WTC11 (cell line): ENCODE data around the gene SCUBE3. TPM values are rescaled to one million over a fixed set of nuclear protein-coding genes. Genes with fewer than 3 reads are reported as not detected.

Experiments
- ATAC-seq: fragments of 200-7000 bp; cut with Tn5 transposase; 2 replicates; pipeline ENCODE4 v1.10.0; 2021; ENCODE audit warnings: mild to moderate bottlenecking, moderate library complexity
- CTCF ChIA-PET: fragments of 300-600 bp; sonication (Branson Sonifier 250); formaldehyde crosslinking; loops from one replicate; lab custom pipeline; 2021; ENCODE audit warnings: antibody characterized with exemption; lab: Charles Lee
- POLR2A ChIA-PET: fragments of 350-600 bp; sonication (Branson Sonifier 250); formaldehyde crosslinking; loops from one replicate; lab custom pipeline; 2021; ENCODE audit warnings: antibody characterized with exemption; lab: Charles Lee
- DNase-seq: peaks from one replicate; pipeline ENCODE4 v3.0.0; 2021; ENCODE audit warnings: low spot score
- H3K27ac Mint-ChIP-seq: 2 replicates; pipeline ENCODE4 v1.8.0; 2021; ENCODE audit warnings: mixed read lengths
- H3K27me3 Mint-ChIP-seq: 2 replicates; pipeline ENCODE4 v1.8.0; 2021; ENCODE audit warnings: low read depth, mild to moderate bottlenecking, moderate library complexity, mixed read lengths
- H3K36me3 Mint-ChIP-seq: 2 replicates; pipeline ENCODE4 v1.8.0; 2021; ENCODE audit warnings: mixed read lengths
- H3K4me1 Mint-ChIP-seq: 2 replicates; pipeline ENCODE4 v1.8.0; 2022; ENCODE audit warnings: mixed read lengths
- H3K4me3 Mint-ChIP-seq: 2 replicates; pipeline ENCODE4 v1.8.0; 2021; ENCODE audit warnings: mild to moderate bottlenecking, moderate library complexity, mixed read lengths
- H3K9me3 Mint-ChIP-seq: 2 replicates; pipeline ENCODE4 v1.8.0; 2021; ENCODE audit warnings: mixed read lengths
- CBFB ChIP-seq: sonication (generic); formaldehyde crosslinking; IDR thresholded peaks from 2 replicates; pipeline ENCODE4 v1.8.1; 2022; ENCODE audit warnings: mild to moderate bottlenecking, low read depth, missing genetic modification reagents
- FOXK1 ChIP-seq: sonication (generic); formaldehyde crosslinking; IDR thresholded peaks from 2 replicates; pipeline ENCODE4 v1.8.0; 2022; ENCODE audit warnings: mild to moderate bottlenecking, moderate library complexity, missing genetic modification reagents
- FOXP1 ChIP-seq: sonication (generic); formaldehyde crosslinking; IDR thresholded peaks from 2 replicates; pipeline ENCODE4 v1.8.0; 2022; ENCODE audit warnings: missing genetic modification reagents, mild to moderate bottlenecking, moderate library complexity, borderline replicate concordance
- NFE2L1 ChIP-seq: sonication (generic); formaldehyde crosslinking; IDR thresholded peaks from 2 replicates; pipeline ENCODE4 v1.8.1; 2023; ENCODE audit warnings: missing genetic modification reagents
- SP1 ChIP-seq: sonication (generic); formaldehyde crosslinking; conservative IDR thresholded peaks from 2 replicates; pipeline ENCODE4 v1.8.1; 2022; ENCODE audit warnings: missing genetic modification reagents
- TEAD1 ChIP-seq: sonication (generic); formaldehyde crosslinking; IDR thresholded peaks from 2 replicates; pipeline ENCODE4 v1.8.0; 2022; ENCODE audit warnings: mild to moderate bottlenecking, missing genetic modification reagents
- TEAD4 ChIP-seq: sonication (generic); formaldehyde crosslinking; IDR thresholded peaks from 2 replicates; pipeline ENCODE4 v1.8.0; 2022; ENCODE audit warnings: mild to moderate bottlenecking, missing genetic modification reagents
- ZNF232 ChIP-seq: sonication (generic); formaldehyde crosslinking; IDR thresholded peaks from 2 replicates; pipeline ENCODE4 v1.8.0; 2022; ENCODE audit warnings: mild to moderate bottlenecking, missing genetic modification reagents
- ZNF263 ChIP-seq: sonication (generic); formaldehyde crosslinking; IDR thresholded peaks from 2 replicates; pipeline ENCODE4 v1.8.1; 2022; ENCODE audit warnings: low read depth, mild to moderate bottlenecking, moderate library complexity, missing genetic modification reagents
- total RNA-seq: library from RNA; stranded (reverse); gene quantifications from 3 replicates; pipeline ENCODE4 v1.2.3, GENCODE V29; 2021
- TF ChIP-seq, protein P1 (sequence below): sonication (generic); formaldehyde crosslinking; IDR thresholded peaks from 2 replicates; pipeline ENCODE4 v1.8.0; 2023; ENCODE audit warnings: mild to moderate bottlenecking, missing genetic modification reagents
- TF ChIP-seq, protein P2 (sequence below): sonication (generic); formaldehyde crosslinking; IDR thresholded peaks from 2 replicates; pipeline ENCODE4 v1.8.1; 2023; ENCODE audit warnings: mild to moderate bottlenecking, missing genetic modification reagents
- TF ChIP-seq, protein P3 (sequence below): sonication (generic); formaldehyde crosslinking; IDR thresholded peaks from 2 replicates; pipeline ENCODE4 v1.8.1; 2022; ENCODE audit warnings: mild to moderate bottlenecking, moderate library complexity, missing genetic modification reagents
- TF ChIP-seq, protein P4 (sequence below): sonication (generic); formaldehyde crosslinking; conservative IDR thresholded peaks from 2 replicates; pipeline ENCODE4 v1.8.1; 2022; ENCODE audit warnings: mild to moderate bottlenecking, missing genetic modification reagents
- TF ChIP-seq, protein P5 (sequence below): fragments of 200-600 bp; IDR thresholded peaks from 2 replicates; pipeline ENCODE4 v1.8.0; 2022; ENCODE audit warnings: antibody characterized with exemption

SCUBE3 gene
- total RNA-seq, 1 experiment from 2014 or later: 2.1 TPM

DNA sequence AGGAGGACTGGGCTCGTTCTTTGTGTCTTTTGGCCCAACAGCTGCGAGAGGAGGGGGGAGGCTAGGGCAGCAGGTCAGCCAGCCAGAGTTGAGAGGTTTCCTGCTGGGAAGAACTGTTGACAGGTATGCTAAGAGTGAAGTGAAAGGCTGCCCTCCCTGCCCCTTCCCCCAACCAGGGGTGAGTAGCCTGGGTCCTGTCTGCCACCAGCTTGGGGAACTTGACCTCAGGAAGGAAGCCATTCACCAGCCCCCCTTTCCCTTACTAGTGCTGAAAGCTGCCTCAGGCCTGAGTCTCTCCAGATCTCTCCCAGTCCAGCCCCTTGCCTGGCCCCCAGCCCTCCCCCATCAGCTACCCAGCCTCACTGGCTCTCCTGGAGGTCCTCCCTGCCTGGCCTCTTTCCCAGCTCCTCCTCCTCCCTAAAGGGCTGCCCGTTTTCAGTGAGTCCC lies 25.1 kb downstream of the SCUBE3 start:
- Mint-ChIP-seq H3K27ac (no peak overlapping the region), H3K4me1 (peaks cover 54% of the 10 kb centered on the region), H3K27me3 (peaks cover 68% of the 10 kb centered on the region), H3K9me3 (peaks cover 9% of the 10 kb centered on the region), H3K36me3 (peaks cover 17% of the 10 kb centered on the region), H3K4me3 (no peak overlapping the region)
- POLR2A ChIA-PET: interaction anchor here (0.8 to 1.1 kb wide), 3 partner anchors 10 to 21 kb away, joined by 3 read pairs; partner anchors contain the start of gene ZNF76
- peak; percentile 67 for DNase-seq
- peak; percentile 78 for ATAC-seq
- TF ChIP-seq CBFB (CRISPR knock-in tag) (no peak), SP1 (CRISPR knock-in tag) (peak; percentile 57; the same call in 1 of the 2 replicates), NFE2L1 (0 out of 2 replicates have a peak, but pooled peaks have one; percentile 32), ZNF232 (CRISPR knock-in tag) (no peak), FOXK1 (CRISPR knock-in tag) (peak; percentile 85), ZNF263 (CRISPR knock-in tag) (0 out of 2 replicates have a peak, but pooled peaks have one; percentile 43), FOXP1 (peak; percentile 63; the same call in 1 of the 2 replicates)
- TF ChIP-seq, protein P1, sequence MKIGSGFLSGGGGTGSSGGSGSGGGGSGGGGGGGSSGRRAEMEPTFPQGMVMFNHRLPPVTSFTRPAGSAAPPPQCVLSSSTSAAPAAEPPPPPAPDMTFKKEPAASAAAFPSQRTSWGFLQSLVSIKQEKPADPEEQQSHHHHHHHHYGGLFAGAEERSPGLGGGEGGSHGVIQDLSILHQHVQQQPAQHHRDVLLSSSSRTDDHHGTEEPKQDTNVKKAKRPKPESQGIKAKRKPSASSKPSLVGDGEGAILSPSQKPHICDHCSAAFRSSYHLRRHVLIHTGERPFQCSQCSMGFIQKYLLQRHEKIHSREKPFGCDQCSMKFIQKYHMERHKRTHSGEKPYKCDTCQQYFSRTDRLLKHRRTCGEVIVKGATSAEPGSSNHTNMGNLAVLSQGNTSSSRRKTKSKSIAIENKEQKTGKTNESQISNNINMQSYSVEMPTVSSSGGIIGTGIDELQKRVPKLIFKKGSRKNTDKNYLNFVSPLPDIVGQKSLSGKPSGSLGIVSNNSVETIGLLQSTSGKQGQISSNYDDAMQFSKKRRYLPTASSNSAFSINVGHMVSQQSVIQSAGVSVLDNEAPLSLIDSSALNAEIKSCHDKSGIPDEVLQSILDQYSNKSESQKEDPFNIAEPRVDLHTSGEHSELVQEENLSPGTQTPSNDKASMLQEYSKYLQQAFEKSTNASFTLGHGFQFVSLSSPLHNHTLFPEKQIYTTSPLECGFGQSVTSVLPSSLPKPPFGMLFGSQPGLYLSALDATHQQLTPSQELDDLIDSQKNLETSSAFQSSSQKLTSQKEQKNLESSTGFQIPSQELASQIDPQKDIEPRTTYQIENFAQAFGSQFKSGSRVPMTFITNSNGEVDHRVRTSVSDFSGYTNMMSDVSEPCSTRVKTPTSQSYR (CRISPR knock-in tag): peak; percentile 68; the same call in 1 of the 2 replicates
- TF ChIP-seq, protein P2, sequence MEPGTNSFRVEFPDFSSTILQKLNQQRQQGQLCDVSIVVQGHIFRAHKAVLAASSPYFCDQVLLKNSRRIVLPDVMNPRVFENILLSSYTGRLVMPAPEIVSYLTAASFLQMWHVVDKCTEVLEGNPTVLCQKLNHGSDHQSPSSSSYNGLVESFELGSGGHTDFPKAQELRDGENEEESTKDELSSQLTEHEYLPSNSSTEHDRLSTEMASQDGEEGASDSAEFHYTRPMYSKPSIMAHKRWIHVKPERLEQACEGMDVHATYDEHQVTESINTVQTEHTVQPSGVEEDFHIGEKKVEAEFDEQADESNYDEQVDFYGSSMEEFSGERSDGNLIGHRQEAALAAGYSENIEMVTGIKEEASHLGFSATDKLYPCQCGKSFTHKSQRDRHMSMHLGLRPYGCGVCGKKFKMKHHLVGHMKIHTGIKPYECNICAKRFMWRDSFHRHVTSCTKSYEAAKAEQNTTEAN: peak; percentile 30; the same call in 1 of the 2 replicates
- CTCF ChIA-PET: interaction anchor here (0.6 to 8.0 kb wide), 14 partner anchors 9 to 261 kb away, joined by 3 to 107 read pairs (median 14); partner anchors contain the start of genes SCUBE3 and ZNF76

DNA sequence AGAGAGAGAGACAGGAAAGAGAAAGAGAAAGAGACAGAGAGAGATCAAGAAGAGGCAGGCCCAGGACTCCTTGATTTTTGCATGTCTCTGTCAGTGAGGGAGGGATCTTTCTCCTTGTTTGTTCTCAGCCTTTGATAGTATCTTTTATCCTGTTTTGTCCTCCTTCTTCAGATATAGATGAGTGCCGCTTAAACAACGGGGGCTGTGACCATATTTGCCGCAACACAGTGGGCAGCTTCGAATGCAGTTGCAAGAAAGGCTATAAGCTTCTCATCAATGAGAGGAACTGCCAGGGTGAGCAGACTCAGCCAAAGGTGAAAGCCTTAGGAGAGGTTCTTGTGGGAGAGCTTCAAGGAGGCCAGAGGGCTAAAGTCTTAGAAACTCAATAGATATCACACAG lies 25.8 kb downstream of the SCUBE3 start:
- ChIA-PET POLR2A (interaction anchor here (0.6 to 1.3 kb wide), 3 partner anchors 20 to 60 kb away, joined by 3 to 4 read pairs (median 3); partner anchors contain the start of gene ZNF76), CTCF (interaction anchor here (0.9 to 8.0 kb wide), 13 partner anchors 10 to 266 kb away, joined by 3 to 107 read pairs (median 20); partner anchors contain the start of genes SCUBE3 and ZNF76)
- H3K36me3 Mint-ChIP-seq: peaks cover 12% of the 10 kb centered on the region
- DNase-seq (no peak), ATAC-seq (no peak)
- H3K27ac Mint-ChIP-seq: no peak overlapping the region
- peaks cover 54% of the 10 kb centered on the region for H3K4me1 Mint-ChIP-seq
- H3K27me3 Mint-ChIP-seq: peaks cover 61% of the 10 kb centered on the region
- H3K9me3 Mint-ChIP-seq: peaks cover 5% of the 10 kb centered on the region
- TF ChIP-seq, protein P3, sequence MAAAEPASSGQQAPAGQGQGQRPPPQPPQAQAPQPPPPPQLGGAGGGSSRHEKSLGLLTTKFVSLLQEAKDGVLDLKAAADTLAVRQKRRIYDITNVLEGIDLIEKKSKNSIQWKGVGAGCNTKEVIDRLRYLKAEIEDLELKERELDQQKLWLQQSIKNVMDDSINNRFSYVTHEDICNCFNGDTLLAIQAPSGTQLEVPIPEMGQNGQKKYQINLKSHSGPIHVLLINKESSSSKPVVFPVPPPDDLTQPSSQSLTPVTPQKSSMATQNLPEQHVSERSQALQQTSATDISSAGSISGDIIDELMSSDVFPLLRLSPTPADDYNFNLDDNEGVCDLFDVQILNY: no peak
- TF ChIP-seq, protein P4, sequence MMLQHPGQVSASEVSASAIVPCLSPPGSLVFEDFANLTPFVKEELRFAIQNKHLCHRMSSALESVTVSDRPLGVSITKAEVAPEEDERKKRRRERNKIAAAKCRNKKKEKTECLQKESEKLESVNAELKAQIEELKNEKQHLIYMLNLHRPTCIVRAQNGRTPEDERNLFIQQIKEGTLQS (CRISPR knock-in tag): no peak
- TF ChIP-seq, protein P2: no peak
- no peak overlapping the region for H3K4me3 Mint-ChIP-seq

DNA sequence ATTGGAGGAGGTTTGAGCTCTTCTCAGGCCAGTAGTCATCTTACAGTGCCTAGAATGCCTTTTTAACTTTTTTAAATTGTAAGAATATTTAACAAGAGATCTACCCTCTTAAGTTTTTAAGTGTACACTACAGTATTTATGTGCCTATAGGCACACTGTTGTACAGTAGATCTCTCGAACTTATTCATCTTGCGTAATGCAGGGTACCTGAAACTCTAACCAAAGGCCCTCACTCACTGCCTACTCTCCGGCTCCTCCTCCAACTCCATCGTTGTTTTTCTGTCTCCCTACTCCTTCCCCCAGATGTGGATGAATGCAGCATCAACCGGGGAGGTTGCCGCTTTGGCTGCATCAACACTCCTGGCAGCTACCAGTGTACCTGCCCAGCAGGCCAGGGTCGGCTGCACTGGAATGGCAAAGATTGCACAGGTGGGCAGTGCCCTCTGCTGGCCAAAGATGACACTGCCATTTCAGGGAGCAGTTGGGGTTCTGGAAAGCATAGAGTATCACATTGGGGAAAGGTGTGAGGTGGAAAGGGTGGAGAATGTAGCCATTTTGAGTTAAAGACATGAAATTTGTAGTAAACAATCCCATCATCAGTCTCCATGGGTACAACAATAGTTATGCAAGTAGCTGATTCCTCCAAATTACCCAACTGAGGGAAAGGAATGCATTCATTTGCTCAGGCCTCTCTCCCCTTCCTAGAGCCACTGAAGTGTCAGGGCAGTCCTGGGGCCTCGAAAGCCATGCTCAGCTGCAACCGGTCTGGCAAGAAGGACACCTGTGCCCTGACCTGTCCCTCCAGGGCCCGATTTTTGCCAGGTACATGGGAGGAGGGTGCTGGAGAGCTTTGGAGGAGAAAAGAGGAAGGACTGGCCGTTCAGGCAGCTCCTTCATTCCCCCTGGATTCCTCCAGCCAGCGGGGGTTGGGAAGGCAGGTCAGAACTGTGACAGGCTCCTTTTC lies 27.4 kb downstream of the SCUBE3 start:
- Mint-ChIP-seq H3K4me3 (no peak overlapping the region), H3K36me3 (peaks cover 2% of the 10 kb centered on the region; the same call in 1 of the 2 replicates), H3K4me1 (peaks cover 52% of the 10 kb centered on the region), H3K9me3 (no peaks in the 10 kb centered on the region), H3K27me3 (peaks cover 48% of the 10 kb centered on the region), H3K27ac (no peak overlapping the region)
- CTCF ChIA-PET: interaction anchor here (0.5 to 8.0 kb wide), 54 partner anchors 8 to 695 kb away, joined by 3 to 107 read pairs (median 4); partner anchors contain the start of genes SCUBE3, TAF11, TCP11 and ZNF76
- ATAC-seq (peak; percentile 70), DNase-seq (peak; percentile 95)
- peak; percentile 20; the same call in 1 of the 2 replicates for TF ChIP-seq FOXK1 (CRISPR knock-in tag)
- TF ChIP-seq, protein P5, sequence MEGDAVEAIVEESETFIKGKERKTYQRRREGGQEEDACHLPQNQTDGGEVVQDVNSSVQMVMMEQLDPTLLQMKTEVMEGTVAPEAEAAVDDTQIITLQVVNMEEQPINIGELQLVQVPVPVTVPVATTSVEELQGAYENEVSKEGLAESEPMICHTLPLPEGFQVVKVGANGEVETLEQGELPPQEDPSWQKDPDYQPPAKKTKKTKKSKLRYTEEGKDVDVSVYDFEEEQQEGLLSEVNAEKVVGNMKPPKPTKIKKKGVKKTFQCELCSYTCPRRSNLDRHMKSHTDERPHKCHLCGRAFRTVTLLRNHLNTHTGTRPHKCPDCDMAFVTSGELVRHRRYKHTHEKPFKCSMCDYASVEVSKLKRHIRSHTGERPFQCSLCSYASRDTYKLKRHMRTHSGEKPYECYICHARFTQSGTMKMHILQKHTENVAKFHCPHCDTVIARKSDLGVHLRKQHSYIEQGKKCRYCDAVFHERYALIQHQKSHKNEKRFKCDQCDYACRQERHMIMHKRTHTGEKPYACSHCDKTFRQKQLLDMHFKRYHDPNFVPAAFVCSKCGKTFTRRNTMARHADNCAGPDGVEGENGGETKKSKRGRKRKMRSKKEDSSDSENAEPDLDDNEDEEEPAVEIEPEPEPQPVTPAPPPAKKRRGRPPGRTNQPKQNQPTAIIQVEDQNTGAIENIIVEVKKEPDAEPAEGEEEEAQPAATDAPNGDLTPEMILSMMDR: peak; percentile 98
- TF ChIP-seq TEAD1 (CRISPR knock-in tag): peak; percentile 13; the same call in 1 of the 2 replicates
- TF ChIP-seq TEAD4 (CRISPR knock-in tag): no peak
- POLR2A ChIA-PET: interaction anchor here (0.7 to 1.3 kb wide), 2 partner anchors 62 to 93 kb away, joined by 3 to 4 read pairs; no protein-coding TSS in a partner anchor
